ENCODE results near the gene PDZD4. TPM values are rescaled to one million over a fixed set of nuclear protein-coding genes. Genes with fewer than 3 reads are reported as not detected.
A peak's percentile ranks its signal among the peaks of the same experiment; 100 is the strongest.
"Not testable (repeated sequence)": the region's sequence is repeated elsewhere in the genome, so short reads cannot be mapped to it uniquely, and the experiment has no call there.

The PDZD4 gene
- total RNA-seq, 1 donor from 2014 or later, result 1.8 TPM

- Histone ChIP-seq H3K4me3 (ENCODE audit: low read depth, low read length) (no peak overlapping the region), H3K27me3 (ENCODE audit: control insufficient read depth, insufficient read depth, low read length) (peaks cover 18% of the 10 kb centered on the region), H3K36me3 (ENCODE audit: control insufficient read depth, insufficient read depth, low read length) (no peaks in the 10 kb centered on the region)
- DNase-seq (ENCODE audit: low read depth), result no peak
- TF ChIP-seq CTCF (IDR thresholded peaks at IDR 0.05; ENCODE audit: insufficient read depth, low read length, poor library complexity, severe bottlenecking), result no peak
Measured at GRCh38 chrX:153824348-153824747, 6.0 kb downstream of the PDZD4 start.

- peaks cover 10% of the 10 kb centered on the region for H3K27me3 ChIP-seq (ENCODE audit: control insufficient read depth, insufficient read depth, low read length)
- no peaks in the 10 kb centered on the region for H3K36me3 ChIP-seq (ENCODE audit: control insufficient read depth, insufficient read depth, low read length)
- no peak for DNase-seq (ENCODE audit: low read depth)
Measured at GRCh38 chrX:153821066-153821465, 9.3 kb downstream of the PDZD4 start.

DNA sequence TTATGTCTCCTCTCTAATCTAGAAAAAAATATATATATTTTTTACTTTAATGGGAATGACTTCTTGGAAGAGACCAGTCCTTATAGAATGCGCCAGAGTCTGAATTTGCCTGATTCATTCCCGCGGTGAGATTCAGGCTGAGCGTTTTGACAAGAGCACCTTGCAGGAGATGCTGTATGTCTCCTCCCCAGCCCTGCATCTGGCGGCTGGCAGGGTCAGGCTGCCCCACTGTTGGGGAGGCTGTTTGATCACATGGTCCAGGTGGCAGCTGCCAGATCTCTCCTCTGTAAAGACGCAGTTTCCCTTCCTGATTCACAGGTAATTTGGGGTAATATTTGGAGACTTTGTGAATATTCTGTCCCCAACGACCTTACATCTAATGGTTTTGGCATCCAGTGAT lies 9.7 kb downstream of the PDZD4 start:
- H3K4me3 ChIP-seq (ENCODE audit: low read depth, low read length), result no peak overlapping the region
- H3K27me3 ChIP-seq (ENCODE audit: control insufficient read depth, insufficient read depth, low read length), result peaks cover 10% of the 10 kb centered on the region
- TF ChIP-seq CTCF (IDR thresholded peaks at IDR 0.05; ENCODE audit: insufficient read depth, low read length, poor library complexity, severe bottlenecking), result no peak
- no peaks in the 10 kb centered on the region for H3K36me3 ChIP-seq (ENCODE audit: control insufficient read depth, insufficient read depth, low read length)
- no peak for DNase-seq (ENCODE audit: low read depth)

More at GRCh38 chrX:153821066-153821465, 9.3 kb downstream of the PDZD4 start:
- TF ChIP-seq CTCF (IDR thresholded peaks at IDR 0.05; ENCODE audit: insufficient read depth, low read length, poor library complexity, severe bottlenecking), result no peak
- no peak overlapping the region for H3K4me3 ChIP-seq (ENCODE audit: low read depth, low read length)

DNA sequence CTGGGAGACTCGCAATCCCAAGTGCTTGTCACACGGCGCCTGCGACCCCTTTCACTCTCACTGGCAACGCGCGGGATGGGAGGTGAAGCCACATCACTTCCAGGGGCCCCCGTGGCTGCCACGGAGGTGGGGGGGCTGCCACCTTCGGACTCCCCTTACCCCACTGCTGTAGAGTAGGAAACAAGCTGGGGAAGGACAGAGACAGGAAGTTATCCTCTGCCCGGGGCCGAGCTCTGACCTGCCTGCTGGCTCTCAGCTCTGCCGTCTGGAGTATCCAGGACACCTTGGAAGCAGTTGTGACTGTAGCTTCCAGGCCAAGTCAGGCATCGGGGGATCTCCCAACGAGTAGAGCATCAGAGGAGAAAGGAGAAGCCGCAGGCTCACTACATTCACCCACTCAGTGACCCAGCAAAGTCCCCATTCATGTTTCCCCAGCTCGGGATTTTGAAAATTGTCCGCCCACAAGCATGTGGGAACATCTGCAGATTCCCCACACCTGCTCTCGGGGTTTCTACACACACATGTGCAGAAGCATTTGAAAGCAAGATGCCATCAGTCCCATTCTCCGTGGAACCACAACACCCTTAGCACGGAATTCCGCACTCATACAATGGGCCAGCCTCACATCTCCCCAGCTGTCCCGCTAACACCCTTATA lies 10.8 kb downstream of the PDZD4 start:
- DNase-seq (ENCODE audit: low read depth), result no peak
- H3K36me3 ChIP-seq (ENCODE audit: control insufficient read depth, insufficient read depth, low read length), result no peaks in the 10 kb centered on the region
- peak overlapping the region; percentile 23 for H3K4me3 ChIP-seq (ENCODE audit: low read depth, low read length)

DNA sequence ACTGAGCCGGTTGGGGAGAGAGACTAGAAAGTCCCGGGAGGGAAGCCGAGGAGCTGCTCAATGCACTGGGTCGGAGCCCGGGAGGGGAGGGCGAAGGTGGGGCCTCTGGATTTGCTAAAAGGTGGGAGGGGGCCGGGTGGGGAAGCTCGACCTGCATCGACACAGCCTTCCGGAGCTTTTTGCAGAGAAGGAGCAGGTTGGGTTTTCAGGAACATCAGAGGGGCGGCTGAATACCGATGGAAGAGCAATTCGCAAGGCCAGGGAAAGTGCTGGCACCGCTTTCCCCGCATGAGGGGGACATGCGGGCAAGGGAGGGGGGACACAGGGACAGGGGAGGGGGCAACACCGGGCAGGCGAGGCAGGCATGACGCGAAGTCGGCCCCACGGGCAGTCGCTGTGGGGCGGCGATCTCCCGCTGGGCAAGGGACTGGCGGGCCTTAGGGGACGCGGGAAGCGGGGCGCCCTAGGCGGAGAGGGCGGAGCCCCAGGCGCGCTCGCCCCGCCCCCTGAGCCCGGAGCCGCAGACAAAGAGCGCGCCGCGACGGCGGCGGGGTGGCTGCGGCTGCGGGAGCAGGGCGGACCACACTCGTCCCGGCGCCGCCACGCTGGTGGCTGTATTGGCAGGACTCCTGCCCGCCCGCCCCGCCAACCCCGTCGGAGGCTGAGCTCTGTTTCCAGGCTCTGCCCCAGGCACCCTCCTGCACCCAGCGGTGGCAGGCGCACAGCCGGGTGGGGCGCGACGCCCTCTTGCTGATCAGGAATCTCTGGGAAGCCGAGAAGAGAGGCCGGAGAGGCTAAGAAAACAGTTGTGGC lies 11.6 kb downstream of the PDZD4 start:
- Histone ChIP-seq H3K4me3 (ENCODE audit: low read depth, low read length) (peak overlapping the region; percentile 23), H3K27me3 (ENCODE audit: control insufficient read depth, insufficient read depth, low read length) (peaks cover 7% of the 10 kb centered on the region), H3K36me3 (ENCODE audit: control insufficient read depth, insufficient read depth, low read length) (no peaks in the 10 kb centered on the region)
- DNase-seq (ENCODE audit: low read depth), result no peak
- TF ChIP-seq CTCF (IDR thresholded peaks at IDR 0.05; ENCODE audit: insufficient read depth, low read length, poor library complexity, severe bottlenecking), result no peak

More for the DNA sequence above, 10.8 kb downstream of the PDZD4 start:
- H3K27me3 ChIP-seq (ENCODE audit: control insufficient read depth, insufficient read depth, low read length), result peaks cover 10% of the 10 kb centered on the region
- TF ChIP-seq CTCF (IDR thresholded peaks at IDR 0.05; ENCODE audit: insufficient read depth, low read length, poor library complexity, severe bottlenecking), result no peak

- not testable (repeated sequence) for H3K36me3 ChIP-seq (ENCODE audit: control insufficient read depth, insufficient read depth, low read length); DNase-seq (ENCODE audit: low read depth); H3K27me3 ChIP-seq (ENCODE audit: control insufficient read depth, insufficient read depth, low read length); H3K4me3 ChIP-seq (ENCODE audit: low read depth, low read length)
Measured at GRCh38 chrX:153818064-153818463, 12.3 kb downstream of the PDZD4 start.

Data from kidney epithelial cell (primary cell).